SK-N-SH treated with all-trans-retinoic acid at 6 μM for 48 hours (cell line): ENCODE measurements around the gene LDHAL6B.

Experiments
- ATAC-seq: fragments of 200-7000 bp; cut with Tn5 transposase; 3 replicates; pipeline ENCODE4 v1.9.1; 2020; ENCODE audit warnings: mild to moderate bottlenecking, moderate library complexity
- ARNTL ChIP-seq: fragments of 450-650 bp; formaldehyde crosslinking; IDR thresholded peaks from 2 replicates; pipeline ENCODE4 v1.5.0; 2020; ENCODE audit warnings: low read depth, mild to moderate bottlenecking, moderate library complexity, borderline replicate concordance
- BACH2 ChIP-seq: fragments of 250-450 bp; sonication (Bioruptor Pico); IDR thresholded peaks from 2 replicates; pipeline ENCODE4 v1.9.0; 2021; ENCODE audit warnings: mild to moderate bottlenecking, borderline replicate concordance
- CSDC2 ChIP-seq: fragments of 250-450 bp; sonication (Bioruptor Pico); IDR thresholded peaks from 2 replicates; pipeline ENCODE4 v1.5.0; 2020; ENCODE audit warnings: mild to moderate bottlenecking, moderate library complexity
- ESRRG ChIP-seq: fragments of 250-450 bp; sonication (Bioruptor Pico); IDR thresholded peaks from 2 replicates; pipeline ENCODE4 v1.6.1; 2021; ENCODE audit warnings: mild to moderate bottlenecking
- GLIS3 ChIP-seq: fragments of 250-450 bp; sonication (Bioruptor Pico); IDR thresholded peaks from 2 replicates; pipeline ENCODE4 v1.5.0; 2020; ENCODE audit warnings: mild to moderate bottlenecking, moderate library complexity
- OSR1 ChIP-seq: fragments of 250-450 bp; sonication (Bioruptor Pico); IDR thresholded peaks from 2 replicates; pipeline ENCODE4 v1.8.0; 2022; ENCODE audit warnings: moderate library complexity, mild to moderate bottlenecking, inconsistent platforms
- PPARA ChIP-seq: fragments of 250-450 bp; sonication (Bioruptor Pico); IDR thresholded peaks from 2 replicates; pipeline ENCODE4 v1.5.0; 2020; ENCODE audit warnings: mild to moderate bottlenecking, borderline replicate concordance
- RARB ChIP-seq: fragments of 250-450 bp; sonication (Bioruptor Pico); IDR thresholded peaks from 2 replicates; pipeline ENCODE4 v1.8.0; 2021; ENCODE audit warnings: mild to moderate bottlenecking, moderate library complexity
- SNAI2 ChIP-seq: fragments of 250-450 bp; sonication (Bioruptor Pico); IDR thresholded peaks from 2 replicates; pipeline ENCODE4 v1.5.0; 2020; ENCODE audit warnings: mild to moderate bottlenecking, moderate library complexity
- TCF4 ChIP-seq: fragments of 250-450 bp; sonication (Bioruptor Pico); IDR thresholded peaks from 2 replicates; pipeline ENCODE4 v1.8.0; 2021; ENCODE audit warnings: mild to moderate bottlenecking, moderate library complexity, borderline replicate concordance
- TOX ChIP-seq: fragments of 250-450 bp; sonication (Bioruptor Pico); IDR thresholded peaks from 2 replicates; pipeline ENCODE4 v1.8.0; 2021; ENCODE audit warnings: mild to moderate bottlenecking, moderate library complexity, borderline replicate concordance
- ZC3H10 ChIP-seq: fragments of 250-450 bp; sonication (Bioruptor Pico); IDR thresholded peaks from 2 replicates; pipeline ENCODE4 v1.5.1; 2021; ENCODE audit warnings: mild to moderate bottlenecking, moderate library complexity
- ZFP30 ChIP-seq: fragments of 450-650 bp; formaldehyde crosslinking; IDR thresholded peaks from 2 replicates; pipeline ENCODE4 v1.5.0; 2022; ENCODE audit warnings: mild to moderate bottlenecking, moderate library complexity
- ZNF565 ChIP-seq: fragments of 450-650 bp; formaldehyde crosslinking; conservative IDR thresholded peaks from 2 replicates; pipeline ENCODE4 v1.5.0; 2020; ENCODE audit warnings: low read depth, mild to moderate bottlenecking, moderate library complexity
- ZNF8 ChIP-seq: fragments of 450-650 bp; formaldehyde crosslinking; IDR thresholded peaks from 2 replicates; pipeline ENCODE4 v1.5.0; 2020; ENCODE audit warnings: mild to moderate bottlenecking, moderate library complexity
- TF ChIP-seq, protein P1 (sequence below): fragments of 250-450 bp; sonication (Bioruptor Pico); IDR thresholded peaks from 2 replicates; pipeline ENCODE4 v1.5.1; 2021; ENCODE audit warnings: mild to moderate bottlenecking, moderate library complexity
- TF ChIP-seq, protein P2 (sequence below): fragments of 250-450 bp; sonication (Bioruptor Pico); IDR thresholded peaks from 2 replicates; pipeline ENCODE4 v1.5.1; 2020; ENCODE audit warnings: low read depth, mild to moderate bottlenecking, moderate library complexity
- TF ChIP-seq, protein P3 (sequence below): fragments of 250-450 bp; sonication (Bioruptor Pico); IDR thresholded peaks from 2 replicates; pipeline ENCODE4 v1.8.0; 2021; ENCODE audit warnings: low read depth, mild to moderate bottlenecking, moderate library complexity, borderline replicate concordance
- TF ChIP-seq, protein P4 (sequence below): fragments of 250-450 bp; sonication (Bioruptor Pico); IDR thresholded peaks from 2 replicates; pipeline ENCODE4 v1.5.0; 2020; ENCODE audit warnings: mild to moderate bottlenecking, moderate library complexity
- TF ChIP-seq, protein P5 (sequence below): fragments of 250-450 bp; sonication (Bioruptor Pico); IDR thresholded peaks from 2 replicates; pipeline ENCODE4 v1.8.0; 2020; ENCODE audit warnings: mild to moderate bottlenecking, moderate library complexity, borderline replicate concordance

LDHAL6B gene

DNA sequence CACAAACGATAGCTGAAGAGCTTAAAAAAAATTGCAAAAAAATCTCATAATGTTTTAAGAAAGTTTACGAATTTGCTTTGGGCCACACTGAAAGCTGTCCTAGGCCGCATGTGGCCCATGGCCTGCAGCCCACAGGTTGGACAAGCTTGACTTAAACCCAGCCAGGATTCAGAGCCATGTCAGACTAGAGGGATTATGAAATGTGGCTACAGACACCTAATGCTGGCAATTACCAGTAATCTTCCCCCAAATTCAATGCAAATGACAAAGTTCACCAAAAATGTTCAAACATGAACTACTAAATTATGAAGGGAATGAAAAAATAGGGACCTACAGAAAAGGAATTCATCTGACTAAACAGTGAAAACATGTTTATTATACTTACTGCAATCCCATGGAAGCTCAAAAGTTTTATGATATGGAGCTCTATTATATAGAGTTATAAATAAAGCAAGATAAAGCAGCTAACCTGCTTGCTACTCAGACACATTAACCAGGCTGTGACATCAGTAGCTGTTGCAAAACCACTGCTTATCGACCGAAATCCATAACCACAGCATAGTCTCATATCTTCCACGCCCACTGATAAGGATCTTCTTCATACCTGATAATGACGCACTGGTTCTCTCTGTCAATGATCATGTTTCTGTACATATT lies 49.2 kb downstream of the LDHAL6B start:
- TF ChIP-seq ZNF565, result no peak
- TF ChIP-seq CSDC2 (CRISPR knock-in tag), result no peak
- no peak for TF ChIP-seq PPARA (CRISPR knock-in tag)
- TF ChIP-seq, protein P1, sequence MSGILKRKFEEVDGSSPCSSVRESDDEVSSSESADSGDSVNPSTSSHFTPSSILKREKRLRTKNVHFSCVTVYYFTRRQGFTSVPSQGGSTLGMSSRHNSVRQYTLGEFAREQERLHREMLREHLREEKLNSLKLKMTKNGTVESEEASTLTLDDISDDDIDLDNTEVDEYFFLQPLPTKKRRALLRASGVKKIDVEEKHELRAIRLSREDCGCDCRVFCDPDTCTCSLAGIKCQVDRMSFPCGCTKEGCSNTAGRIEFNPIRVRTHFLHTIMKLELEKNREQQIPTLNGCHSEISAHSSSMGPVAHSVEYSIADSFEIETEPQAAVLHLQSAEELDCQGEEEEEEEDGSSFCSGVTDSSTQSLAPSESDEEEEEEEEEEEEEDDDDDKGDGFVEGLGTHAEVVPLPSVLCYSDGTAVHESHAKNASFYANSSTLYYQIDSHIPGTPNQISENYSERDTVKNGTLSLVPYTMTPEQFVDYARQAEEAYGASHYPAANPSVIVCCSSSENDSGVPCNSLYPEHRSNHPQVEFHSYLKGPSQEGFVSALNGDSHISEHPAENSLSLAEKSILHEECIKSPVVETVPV, result no peak
- TF ChIP-seq, protein P2, sequence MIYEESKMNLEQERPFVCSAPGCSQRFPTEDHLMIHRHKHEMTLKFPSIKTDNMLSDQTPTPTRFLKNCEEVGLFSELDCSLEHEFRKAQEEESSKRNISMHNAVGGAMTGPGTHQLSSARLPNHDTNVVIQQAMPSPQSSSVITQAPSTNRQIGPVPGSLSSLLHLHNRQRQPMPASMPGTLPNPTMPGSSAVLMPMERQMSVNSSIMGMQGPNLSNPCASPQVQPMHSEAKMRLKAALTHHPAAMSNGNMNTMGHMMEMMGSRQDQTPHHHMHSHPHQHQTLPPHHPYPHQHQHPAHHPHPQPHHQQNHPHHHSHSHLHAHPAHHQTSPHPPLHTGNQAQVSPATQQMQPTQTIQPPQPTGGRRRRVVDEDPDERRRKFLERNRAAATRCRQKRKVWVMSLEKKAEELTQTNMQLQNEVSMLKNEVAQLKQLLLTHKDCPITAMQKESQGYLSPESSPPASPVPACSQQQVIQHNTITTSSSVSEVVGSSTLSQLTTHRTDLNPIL (CRISPR knock-in tag), result no peak
- TF ChIP-seq OSR1 (CRISPR knock-in tag), result no peak
- TF ChIP-seq, protein P3, sequence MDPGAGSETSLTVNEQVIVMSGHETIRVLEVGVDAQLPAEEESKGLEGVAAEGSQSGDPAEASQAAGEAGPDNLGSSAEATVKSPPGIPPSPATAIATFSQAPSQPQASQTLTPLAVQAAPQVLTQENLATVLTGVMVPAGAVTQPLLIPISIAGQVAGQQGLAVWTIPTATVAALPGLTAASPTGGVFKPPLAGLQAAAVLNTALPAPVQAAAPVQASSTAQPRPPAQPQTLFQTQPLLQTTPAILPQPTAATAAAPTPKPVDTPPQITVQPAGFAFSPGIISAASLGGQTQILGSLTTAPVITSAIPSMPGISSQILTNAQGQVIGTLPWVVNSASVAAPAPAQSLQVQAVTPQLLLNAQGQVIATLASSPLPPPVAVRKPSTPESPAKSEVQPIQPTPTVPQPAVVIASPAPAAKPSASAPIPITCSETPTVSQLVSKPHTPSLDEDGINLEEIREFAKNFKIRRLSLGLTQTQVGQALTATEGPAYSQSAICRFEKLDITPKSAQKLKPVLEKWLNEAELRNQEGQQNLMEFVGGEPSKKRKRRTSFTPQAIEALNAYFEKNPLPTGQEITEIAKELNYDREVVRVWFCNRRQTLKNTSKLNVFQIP (CRISPR knock-in tag), result no peak
- no peak for TF ChIP-seq SNAI2 (CRISPR knock-in tag)
- TF ChIP-seq RARB (CRISPR knock-in tag), result no peak
- TF ChIP-seq ARNTL (CRISPR knock-in tag), result no peak
- TF ChIP-seq BACH2 (CRISPR knock-in tag), result no peak
- TF ChIP-seq GLIS3 (CRISPR knock-in tag), result no peak
- no peak for TF ChIP-seq TOX (CRISPR knock-in tag)
- ATAC-seq, result no peak

DNA sequence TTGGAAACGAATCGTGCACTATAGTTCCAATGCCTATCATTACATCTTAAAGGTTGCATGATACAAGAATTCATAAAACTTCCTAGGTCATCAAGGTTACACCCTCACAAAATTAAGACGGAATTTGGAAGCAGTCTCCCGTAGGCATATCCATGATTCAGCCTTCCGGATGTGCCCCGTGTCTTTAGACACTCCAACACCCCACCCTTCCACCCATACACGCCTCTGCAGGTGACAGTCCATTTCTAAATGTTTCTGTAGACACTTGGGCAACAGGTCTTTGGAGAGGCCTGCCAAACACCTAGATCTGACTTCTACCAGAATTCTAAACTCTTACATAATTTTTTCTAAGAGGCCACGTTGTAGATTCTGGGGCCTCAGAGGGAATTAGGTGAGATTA lies 49.8 kb downstream of the LDHAL6B start:
- no peak for ATAC-seq
- no peak for TF ChIP-seq ZNF565

DNA sequence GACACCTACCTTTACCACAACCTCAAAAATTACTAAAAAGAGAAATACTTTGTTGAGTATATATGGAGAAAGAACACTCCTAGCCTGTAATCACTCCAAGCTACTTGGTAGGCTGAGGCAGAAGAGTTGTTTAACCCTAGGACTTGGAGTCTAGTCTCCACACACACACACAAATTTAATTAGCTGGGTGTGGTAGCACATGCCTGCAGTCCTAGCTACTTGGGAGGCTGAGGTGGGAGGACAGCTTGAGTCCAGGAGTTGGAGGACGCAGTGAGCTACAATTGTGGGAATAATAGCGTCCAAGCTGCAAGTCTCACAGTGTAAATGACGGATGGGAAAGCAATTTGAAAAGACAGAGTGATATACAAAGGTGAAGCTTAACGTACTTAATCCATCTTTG lies 50.5 kb downstream of the LDHAL6B start:
- ATAC-seq, result no peak
- TF ChIP-seq TOX (CRISPR knock-in tag) (no peak), ZFP30 (CRISPR knock-in tag) (no peak), ZNF565 (no peak), GLIS3 (CRISPR knock-in tag) (no peak), ESRRG (CRISPR knock-in tag) (no peak), ZC3H10 (CRISPR knock-in tag) (no peak), BACH2 (CRISPR knock-in tag) (no peak), ZNF8 (CRISPR knock-in tag) (no peak), TCF4 (no peak), RARB (CRISPR knock-in tag) (no peak), SNAI2 (CRISPR knock-in tag) (no peak), ARNTL (CRISPR knock-in tag) (no peak), CSDC2 (CRISPR knock-in tag) (no peak)
- TF ChIP-seq, protein P4, sequence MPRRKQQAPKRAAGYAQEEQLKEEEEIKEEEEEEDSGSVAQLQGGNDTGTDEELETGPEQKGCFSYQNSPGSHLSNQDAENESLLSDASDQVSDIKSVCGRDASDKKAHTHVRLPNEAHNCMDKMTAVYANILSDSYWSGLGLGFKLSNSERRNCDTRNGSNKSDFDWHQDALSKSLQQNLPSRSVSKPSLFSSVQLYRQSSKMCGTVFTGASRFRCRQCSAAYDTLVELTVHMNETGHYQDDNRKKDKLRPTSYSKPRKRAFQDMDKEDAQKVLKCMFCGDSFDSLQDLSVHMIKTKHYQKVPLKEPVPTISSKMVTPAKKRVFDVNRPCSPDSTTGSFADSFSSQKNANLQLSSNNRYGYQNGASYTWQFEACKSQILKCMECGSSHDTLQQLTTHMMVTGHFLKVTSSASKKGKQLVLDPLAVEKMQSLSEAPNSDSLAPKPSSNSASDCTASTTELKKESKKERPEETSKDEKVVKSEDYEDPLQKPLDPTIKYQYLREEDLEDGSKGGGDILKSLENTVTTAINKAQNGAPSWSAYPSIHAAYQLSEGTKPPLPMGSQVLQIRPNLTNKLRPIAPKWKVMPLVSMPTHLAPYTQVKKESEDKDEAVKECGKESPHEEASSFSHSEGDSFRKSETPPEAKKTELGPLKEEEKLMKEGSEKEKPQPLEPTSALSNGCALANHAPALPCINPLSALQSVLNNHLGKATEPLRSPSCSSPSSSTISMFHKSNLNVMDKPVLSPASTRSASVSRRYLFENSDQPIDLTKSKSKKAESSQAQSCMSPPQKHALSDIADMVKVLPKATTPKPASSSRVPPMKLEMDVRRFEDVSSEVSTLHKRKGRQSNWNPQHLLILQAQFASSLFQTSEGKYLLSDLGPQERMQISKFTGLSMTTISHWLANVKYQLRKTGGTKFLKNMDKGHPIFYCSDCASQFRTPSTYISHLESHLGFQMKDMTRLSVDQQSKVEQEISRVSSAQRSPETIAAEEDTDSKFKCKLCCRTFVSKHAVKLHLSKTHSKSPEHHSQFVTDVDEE, result no peak
- TF ChIP-seq, protein P3 (CRISPR knock-in tag), result no peak
- TF ChIP-seq, protein P5, sequence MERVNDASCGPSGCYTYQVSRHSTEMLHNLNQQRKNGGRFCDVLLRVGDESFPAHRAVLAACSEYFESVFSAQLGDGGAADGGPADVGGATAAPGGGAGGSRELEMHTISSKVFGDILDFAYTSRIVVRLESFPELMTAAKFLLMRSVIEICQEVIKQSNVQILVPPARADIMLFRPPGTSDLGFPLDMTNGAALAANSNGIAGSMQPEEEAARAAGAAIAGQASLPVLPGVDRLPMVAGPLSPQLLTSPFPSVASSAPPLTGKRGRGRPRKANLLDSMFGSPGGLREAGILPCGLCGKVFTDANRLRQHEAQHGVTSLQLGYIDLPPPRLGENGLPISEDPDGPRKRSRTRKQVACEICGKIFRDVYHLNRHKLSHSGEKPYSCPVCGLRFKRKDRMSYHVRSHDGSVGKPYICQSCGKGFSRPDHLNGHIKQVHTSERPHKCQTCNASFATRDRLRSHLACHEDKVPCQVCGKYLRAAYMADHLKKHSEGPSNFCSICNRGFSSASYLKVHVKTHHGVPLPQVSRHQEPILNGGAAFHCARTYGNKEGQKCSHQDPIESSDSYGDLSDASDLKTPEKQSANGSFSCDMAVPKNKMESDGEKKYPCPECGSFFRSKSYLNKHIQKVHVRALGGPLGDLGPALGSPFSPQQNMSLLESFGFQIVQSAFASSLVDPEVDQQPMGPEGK (CRISPR knock-in tag), result no peak
- TF ChIP-seq, protein P1, result no peak
